Left hindlimb (tissue), 1 donor: ENCODE measurements around the gene PMP22.
"Not testable (repeated sequence)": the region's sequence is repeated elsewhere in the genome, so short reads cannot be mapped to it uniquely, and the experiment has no call there.

Source experiments
- DNase-seq: peaks from one replicate; pipeline ENCODE4 v3.0.0-alpha.2; 2018

Gene PMP22

DNA sequence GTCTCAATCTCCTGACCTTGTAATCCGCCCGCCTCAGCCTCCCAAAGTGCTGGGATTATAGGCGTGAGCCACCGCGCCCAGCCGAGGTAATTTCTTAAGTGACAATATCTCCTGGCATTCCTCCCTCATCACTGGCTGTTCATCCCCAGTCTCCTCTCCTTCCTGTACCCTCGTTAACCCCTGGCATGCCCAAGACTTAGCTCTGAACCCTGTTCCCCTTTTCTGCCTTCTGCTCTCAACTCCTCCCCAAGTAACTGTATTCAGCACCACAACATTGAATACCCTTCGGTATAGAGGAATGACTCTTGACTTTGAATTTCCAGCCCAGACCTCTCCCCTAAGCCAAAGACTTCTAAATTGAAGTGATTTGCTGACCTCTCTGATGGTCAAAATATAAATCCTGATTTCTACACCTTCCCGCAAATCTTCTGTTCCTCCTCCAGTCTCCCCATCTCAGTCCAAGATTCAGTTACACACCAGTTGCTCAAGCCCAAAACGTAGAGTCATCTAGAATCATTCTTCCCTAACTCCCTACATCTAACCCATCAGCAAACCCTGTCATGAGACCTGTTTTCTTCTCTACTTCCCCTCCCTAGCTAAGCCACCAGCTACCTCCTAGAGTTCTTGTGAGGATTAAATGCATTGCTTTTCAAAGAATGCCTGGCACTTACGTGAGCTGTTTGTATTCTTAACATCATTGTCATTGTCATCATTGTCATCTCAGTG, 14.8 kb downstream of the PMP22 start:
- no peak for DNase-seq

- no peak for DNase-seq
These were observed 15.6 kb downstream of the PMP22 start for GRCh38 chr17:15249487-15249886.

DNA sequence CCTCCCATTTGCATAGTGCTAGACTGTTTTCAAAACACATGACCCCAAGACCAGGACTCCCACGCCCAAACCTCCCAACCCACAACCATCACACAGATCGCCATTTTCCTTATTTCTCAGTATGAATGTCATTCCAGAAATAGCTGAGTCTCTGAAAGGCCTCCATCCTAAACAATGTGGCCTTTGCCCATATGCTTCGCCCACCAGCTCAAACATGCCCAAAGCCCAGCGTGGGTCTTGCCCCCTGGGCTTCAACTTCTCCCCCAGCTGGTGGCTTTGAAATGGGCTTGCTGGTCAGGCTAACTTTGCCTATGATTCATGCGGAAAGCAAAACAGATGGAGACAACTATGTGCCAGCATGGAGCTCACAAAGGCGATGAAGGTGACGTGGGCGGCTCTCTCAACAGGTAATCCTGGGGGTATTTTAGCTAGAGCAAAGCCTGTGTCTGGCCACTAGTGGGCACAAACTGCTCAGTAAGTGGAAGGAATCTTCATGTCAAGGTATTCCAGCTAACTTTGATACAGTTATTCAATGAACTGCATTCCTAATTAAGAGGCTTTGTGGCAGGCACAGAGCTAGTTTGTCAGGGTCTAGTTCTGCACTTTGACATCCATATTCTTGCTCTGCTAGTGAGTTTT, 17.1 kb downstream of the PMP22 start:
- DNase-seq, result no peak

DNA sequence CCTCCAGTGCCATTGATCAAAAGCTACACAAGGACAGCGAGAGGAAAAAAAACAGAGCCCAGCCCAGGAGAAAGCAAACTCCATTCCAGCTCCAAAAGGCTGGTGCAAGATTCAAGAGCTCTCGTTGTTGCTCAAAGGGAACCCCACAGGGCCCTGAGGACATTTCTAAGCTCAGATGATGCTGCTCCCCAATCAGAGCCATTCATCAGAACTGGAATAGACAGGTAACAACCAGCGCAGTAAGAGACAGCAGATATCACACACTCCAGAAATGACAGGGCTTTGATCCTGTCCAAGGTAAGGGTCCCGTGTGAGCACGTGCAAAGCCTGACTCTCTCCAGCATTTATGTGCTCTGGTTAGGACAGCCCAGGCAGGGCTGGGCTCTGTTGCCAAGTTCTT, 20.1 kb downstream of the PMP22 start:
- DNase-seq, result no peak

DNA sequence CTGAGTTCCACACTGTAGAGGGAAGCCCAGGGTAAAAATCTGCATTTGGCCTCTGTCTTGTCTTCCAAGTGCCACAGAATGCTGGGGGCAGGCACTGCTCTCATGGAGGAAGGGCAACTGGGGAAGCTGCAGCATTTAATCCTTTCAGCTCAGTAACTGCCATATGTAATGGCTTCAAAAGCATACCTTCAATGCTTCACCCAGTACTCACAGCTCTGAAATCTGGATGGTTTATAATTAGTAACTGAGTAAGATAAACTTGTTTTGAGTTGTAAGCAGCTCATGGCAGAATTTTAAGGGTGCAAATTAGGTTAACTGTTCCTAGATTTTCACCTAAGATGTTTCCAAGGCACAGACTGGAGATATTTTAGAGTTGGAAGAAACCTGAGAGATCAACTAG, 24.5 kb downstream of the PMP22 start:
- DNase-seq, result no peak

- DNase-seq, result no peak
These were observed 25.6 kb downstream of the PMP22 start for GRCh38 chr17:15239491-15239890.

GRCh38 chr17:15238676-15239422, 26.3 kb downstream of the PMP22 start:
- no peak for DNase-seq

DNA sequence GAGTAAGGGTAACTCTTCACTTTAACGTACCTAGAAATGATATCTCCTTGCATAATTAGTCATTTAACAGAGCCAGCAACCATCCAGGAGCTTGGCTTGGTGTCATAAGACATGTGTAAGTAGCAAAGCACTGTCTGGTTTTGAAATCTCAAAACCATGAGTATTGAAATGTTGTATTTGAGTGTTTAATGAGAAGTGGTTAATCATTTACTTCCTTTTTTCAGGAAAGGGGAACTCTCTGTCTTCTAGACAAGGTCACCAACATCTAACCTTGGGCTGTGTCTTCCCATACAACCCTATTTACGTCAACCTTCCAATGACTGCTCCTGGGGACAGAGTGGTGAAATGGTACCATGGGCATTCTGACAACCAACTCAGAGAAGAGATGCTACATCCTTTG, 27.1 kb downstream of the PMP22 start:
- no peak for DNase-seq

GRCh38 chr17:15237106-15237425, 28.1 kb downstream of the PMP22 start:
- DNase-seq, result no peak

DNA sequence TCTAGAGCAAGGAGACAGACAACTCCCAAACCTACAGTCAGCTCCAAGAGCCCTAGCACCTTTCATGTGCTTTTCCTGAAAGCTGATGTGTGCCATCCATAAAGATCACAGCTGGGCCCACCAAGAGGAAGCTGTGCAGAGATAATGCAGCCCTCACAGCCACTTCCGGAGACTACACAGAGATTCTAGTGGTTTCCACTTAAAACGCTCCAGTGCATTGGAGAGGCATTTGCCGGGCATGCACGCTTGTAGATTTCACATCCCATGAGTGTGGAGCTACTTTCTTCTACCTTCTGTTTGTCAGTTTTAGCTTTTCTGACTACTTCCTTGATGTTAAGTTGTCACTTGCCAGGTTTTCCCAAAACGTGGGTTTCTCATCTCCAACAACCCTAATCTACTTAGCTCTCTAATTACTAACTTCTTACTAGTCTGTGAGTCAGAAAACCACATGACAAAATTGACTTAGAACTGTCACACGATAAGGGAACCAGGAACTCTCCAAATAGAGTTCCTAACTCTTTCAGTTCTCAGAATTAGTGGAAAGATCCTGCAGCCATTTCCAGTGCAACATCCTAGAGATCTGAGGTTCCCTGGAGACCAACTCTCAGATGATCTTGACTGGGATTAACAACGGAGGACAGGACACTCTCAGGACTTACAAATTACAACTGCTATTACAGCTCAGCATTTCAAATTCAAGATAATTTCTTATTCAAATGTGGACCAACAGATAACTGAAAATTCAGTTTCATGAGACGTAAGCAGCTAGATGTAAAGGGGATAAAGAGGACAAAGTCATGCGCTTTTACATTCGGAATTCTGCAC, 28.6 kb downstream of the PMP22 start:
- DNase-seq, result no peak

GRCh38 chr17:15233971-15234370, 31.2 kb downstream of the PMP22 start:
- DNase-seq, result no peak

GRCh38 chr17:15233022-15233805, 31.9 kb downstream of the PMP22 start:
- DNase-seq, result no peak

- no peak for DNase-seq
These were observed 32.6 kb downstream of the PMP22 start for GRCh38 chr17:15232517-15232915.

- no peak for DNase-seq
These were observed 33.1 kb downstream of the PMP22 start for GRCh38 chr17:15231851-15232516.

DNA sequence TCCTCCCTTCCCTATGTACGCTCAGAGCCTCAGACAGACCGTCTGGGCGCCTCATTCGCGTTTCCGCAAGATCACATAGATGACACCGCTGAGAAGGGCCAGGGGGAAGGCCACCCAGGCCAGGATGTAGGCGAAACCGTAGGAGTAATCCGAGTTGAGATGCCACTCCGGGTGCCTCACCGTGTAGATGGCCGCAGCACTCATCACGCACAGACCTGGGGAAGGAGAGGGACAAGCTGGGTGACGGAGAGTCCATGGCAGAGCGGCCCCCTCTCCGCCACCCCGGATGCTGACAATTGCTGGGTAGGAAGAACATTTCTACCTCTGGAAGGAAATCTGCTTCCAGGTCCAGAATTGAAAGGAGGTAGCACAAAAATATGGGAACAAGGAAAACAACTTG, 34.3 kb downstream of the PMP22 start:
- no peak for DNase-seq

- DNase-seq, result not testable (repeated sequence)
These were observed 43.3 kb downstream of the PMP22 start for GRCh38 chr17:15221827-15222226.

- no peak for DNase-seq
These were observed 44.3 kb downstream of the PMP22 start for GRCh38 chr17:15220785-15221184.

- no peak for DNase-seq
These were observed 48.6 kb downstream of the PMP22 start for GRCh38 chr17:15216481-15216880.

DNA sequence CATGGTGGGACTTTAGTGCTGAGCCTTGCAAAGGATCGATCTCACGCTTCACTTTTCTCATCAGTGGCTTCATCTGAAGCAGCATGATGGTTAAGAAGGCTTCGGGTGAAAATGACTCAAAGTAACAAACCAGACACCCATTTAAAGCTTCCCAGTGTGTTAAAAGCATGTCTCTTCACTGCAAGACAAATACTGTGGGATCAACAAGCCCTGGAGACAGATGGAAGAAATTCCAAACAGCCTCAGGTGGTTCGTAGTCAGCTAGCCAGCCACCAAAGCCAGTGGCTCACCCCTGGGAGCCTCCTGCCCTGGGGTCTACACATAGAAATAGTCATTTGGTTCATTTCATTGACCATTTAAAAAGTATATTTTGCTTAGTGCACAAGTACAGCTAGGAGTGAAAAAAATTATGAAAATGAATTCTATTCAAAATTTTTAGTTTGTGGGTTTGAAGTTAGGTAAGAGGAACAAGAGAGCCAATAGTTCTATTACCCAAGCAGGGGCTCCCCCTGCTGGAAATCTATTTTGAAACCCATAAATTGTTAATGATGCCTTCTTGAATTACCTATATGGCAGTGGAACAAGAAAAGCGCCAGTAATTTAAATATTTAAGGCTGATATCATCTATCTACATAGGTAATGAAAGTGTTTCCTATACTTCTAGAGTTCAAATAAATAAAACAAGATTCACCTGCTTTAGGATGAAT, 51.6 kb downstream of the PMP22 start:
- no peak for DNase-seq

- DNase-seq, result no peak
These were observed 54.9 kb downstream of the PMP22 start for GRCh38 chr17:15210247-15210646.

DNA sequence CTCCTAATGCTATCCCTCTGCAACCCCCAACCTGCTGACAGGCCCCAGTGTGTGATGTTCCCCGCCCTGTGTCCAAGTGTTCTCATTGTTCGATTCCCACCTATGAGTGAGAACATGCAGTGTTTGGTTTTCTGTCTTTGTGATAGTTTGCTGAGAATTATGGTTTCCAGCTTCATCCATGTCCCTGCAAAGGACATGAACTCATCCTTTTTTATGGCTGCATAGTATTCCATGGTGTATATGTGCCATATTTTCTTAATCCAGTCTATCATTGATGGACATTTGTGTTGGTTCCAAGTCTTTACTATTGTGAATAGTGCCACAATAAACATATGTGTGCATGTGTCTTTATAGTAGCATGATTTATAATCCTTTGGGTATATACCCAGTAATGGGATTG, 62.1 kb downstream of the PMP22 start:
- DNase-seq, result not testable (repeated sequence)
